ENCODE measurements around the gene ZAR1.
"Not testable (repeated sequence)": the region's sequence is repeated elsewhere in the genome, so short reads cannot be mapped to it uniquely, and the experiment has no call there.

The ZAR1 gene

GRCh38 chr4:48490012-48490679 lies at the start of gene ZAR1:
ZAR1 (plus strand) TSS chr4:48490252; CDS start chr4:48490292, 40 bp downstream.
- DNase-seq = no peak

GRCh38 chr4:48440914-48441313 lies 49.1 kb upstream of the ZAR1 start:
- not testable (repeated sequence) for DNase-seq

- DNase-seq = peak; percentile 10
These were observed 44.3 kb upstream of the ZAR1 start for GRCh38 chr4:48445704-48446103.

- DNase-seq = no peak
These were observed 43.4 kb upstream of the ZAR1 start for GRCh38 chr4:48446642-48447041.

- no peak for DNase-seq
These were observed 40.9 kb upstream of the ZAR1 start for GRCh38 chr4:48449151-48449550.

GRCh38 chr4:48450740-48451139 lies 39.3 kb upstream of the ZAR1 start:
- no peak for DNase-seq

- not testable (repeated sequence) for DNase-seq
These were observed 38.4 kb upstream of the ZAR1 start for GRCh38 chr4:48451656-48452055.

- DNase-seq = no peak
These were observed 35.5 kb upstream of the ZAR1 start for GRCh38 chr4:48454591-48454990.

GRCh38 chr4:48461000-48461399 lies 29.1 kb upstream of the ZAR1 start:
- no peak for DNase-seq

GRCh38 chr4:48462363-48462762 lies 27.7 kb upstream of the ZAR1 start:
- no peak for DNase-seq

GRCh38 chr4:48467442-48467841 lies 22.6 kb upstream of the ZAR1 start:
- DNase-seq = no peak

- DNase-seq = no peak
These were observed 22.2 kb upstream of the ZAR1 start for GRCh38 chr4:48467891-48468290.

- DNase-seq = no peak
These were observed 19.9 kb upstream of the ZAR1 start for GRCh38 chr4:48470137-48470536.

GRCh38 chr4:48470570-48470969 lies 19.5 kb upstream of the ZAR1 start:
- no peak for DNase-seq

GRCh38 chr4:48472794-48473193 lies 17.3 kb upstream of the ZAR1 start:
- DNase-seq = no peak

GRCh38 chr4:48475770-48476169 lies 14.3 kb upstream of the ZAR1 start:
- no peak for DNase-seq

- DNase-seq = no peak
These were observed 11.8 kb upstream of the ZAR1 start for GRCh38 chr4:48478273-48478672.

GRCh38 chr4:48481581-48481980 lies 8.5 kb upstream of the ZAR1 start:
- no peak for DNase-seq

- no peak for DNase-seq
These were observed 6.9 kb upstream of the ZAR1 start, which contains the start of gene SLC10A4 for GRCh38 chr4:48483006-48483776. SLC10A4 (plus strand) TSS chr4:48483343; CDS start chr4:48483562, 219 bp downstream.

- no peak for DNase-seq
These were observed 6.1 kb upstream of the ZAR1 start for GRCh38 chr4:48483777-48484493.

GRCh38 chr4:48484494-48485168 lies 5.4 kb upstream of the ZAR1 start:
- DNase-seq = no peak

- DNase-seq = no peak
These were observed 405 bp upstream of the ZAR1 start for GRCh38 chr4:48489683-48490011.

Data from CD4-positive, alpha-beta T cell treated with Interleukin-10 for 1 hour (primary cell).